Endothelial cell of hepatic sinusoid (primary cell): ENCODE data around the gene ZNF792.
"Not testable (repeated sequence)": the region's sequence is repeated elsewhere in the genome, so short reads cannot be mapped to it uniquely, and the experiment has no call there.

Experiments
- in situ Hi-C: cut with HindIII; loops from 2 replicates; pipeline ENCODE4 v1.10.0; 2017; ENCODE audit warnings: low sequenced_read_pairs

The ZNF792 gene

DNA sequence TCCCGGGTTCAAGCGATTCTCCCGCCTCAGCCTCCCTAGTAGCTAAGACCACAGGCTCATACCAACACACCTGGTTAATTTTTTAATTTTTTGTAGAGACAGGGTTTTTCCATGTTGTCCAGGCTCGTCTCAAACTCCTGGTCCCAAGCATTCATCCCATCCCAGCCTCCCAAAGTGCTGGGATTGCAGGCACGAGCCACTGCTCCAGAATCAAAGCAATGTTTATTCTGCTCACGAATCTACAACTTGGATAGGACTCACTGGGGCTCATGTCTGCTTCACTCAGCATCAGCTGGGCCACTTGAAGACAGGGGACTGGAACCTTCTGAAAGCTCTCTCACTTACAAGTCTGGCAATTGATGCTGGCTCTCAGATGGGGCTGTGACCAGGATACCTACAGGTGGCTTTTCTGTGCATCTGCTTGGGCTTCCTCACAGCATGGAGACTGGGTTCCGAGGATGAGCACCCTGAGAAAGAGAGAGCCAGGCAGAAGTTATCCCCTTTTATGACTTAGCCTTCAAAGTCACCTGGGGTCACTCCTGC is 8.2 kb upstream of the ZNF792 start:
- in situ Hi-C loops, result loop anchor here (5.0 to 10.0 kb wide), 2 partner anchors 50 to 143 kb away; partner anchors contain the start of gene FXYD3

DNA sequence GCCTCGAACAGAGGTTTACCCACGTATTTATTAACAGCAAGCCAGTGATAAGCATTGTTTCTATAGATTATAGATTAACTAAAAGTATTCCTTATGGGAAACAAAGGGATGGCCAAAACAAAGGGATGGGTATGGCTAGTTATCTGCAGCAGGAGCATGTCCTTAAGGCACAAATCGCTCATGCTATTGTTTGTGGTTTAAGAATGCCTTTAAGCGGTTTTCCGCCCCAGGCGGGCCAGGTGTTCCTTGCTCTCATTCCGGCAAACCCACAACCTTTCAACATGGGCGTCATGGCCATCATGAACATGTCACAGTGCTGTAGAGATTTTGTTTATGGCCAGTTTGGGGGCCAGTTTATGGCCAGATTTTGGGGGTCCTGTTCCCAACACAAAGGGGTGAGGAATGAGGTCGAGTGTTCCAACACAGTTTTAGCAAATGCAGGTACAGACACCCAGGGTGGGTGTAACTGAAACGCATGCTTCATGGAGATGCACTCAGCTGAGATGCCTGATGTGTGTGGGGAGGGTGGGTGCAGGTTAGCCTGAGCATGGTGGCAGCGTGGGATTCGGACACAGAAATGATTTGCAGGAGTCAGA is 6.3 kb upstream of the ZNF792 start:
- in situ Hi-C loops, result loop anchor here (5.0 to 10.0 kb wide), 2 partner anchors 52 to 145 kb away; partner anchors contain the start of gene FXYD3

DNA sequence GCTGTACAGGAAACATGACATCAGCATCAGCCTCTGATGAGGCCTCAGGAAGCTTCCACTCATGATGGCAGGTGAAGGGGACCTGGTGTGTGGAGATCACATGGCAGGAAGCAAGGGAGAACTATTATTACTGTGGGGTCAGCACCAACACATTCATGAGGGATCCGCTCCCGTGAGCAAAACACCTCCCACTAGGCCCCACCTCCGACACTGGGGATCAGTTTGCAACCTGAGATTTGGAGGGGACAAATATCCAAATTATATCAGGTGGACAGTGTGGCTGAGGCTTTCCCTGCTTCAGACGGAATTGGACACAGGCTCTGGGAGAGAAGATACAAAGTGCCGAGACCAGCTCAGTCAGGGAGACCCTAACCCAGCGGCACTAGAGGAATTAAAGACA is 5.7 kb upstream of the ZNF792 start:
- in situ Hi-C loops, result loop anchor here (5.0 to 10.0 kb wide), 2 partner anchors 53 to 145 kb away; partner anchors contain the start of gene FXYD3

DNA sequence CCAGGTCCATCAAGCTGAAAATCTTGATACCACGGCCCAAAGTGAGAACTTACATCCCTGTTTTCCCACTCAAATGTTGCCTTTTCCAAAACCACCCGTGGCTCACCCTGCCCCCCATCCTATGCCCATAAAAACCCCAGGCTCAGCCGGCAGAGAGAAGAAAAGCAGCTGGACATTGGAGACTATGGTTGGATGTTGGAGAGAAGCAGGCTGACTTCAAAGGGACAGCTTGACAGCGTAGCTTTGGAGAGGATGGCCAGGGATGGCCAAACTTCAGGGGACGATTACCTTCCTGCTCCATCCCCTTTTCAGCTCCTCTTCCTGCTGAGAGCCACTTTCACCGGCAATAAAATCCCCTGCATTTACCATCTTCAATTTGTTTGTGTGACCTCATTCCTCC is 3.5 kb upstream of the ZNF792 start:
- in situ Hi-C loops, result no loop called here

DNA sequence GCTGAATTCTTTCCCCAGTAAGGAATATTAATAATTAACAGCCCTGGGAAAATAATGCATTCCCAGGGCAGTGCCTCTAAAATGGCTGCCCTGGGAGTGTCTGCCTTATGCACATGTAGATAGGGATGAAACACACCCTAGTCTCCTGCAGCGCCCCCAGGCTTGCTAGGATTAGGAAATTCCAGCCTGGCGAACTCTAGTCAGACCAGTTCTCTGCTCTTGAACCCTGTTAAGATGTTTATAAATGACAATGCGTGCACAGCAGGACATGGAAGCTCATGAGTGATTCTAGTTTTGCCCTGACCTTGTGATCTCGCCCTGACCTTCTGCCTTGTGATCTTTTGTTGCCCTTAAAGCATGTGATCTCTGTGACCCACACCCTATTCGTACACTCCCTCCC is 1.5 kb upstream of the ZNF792 start:
- in situ Hi-C loops, result not testable (repeated sequence)

DNA sequence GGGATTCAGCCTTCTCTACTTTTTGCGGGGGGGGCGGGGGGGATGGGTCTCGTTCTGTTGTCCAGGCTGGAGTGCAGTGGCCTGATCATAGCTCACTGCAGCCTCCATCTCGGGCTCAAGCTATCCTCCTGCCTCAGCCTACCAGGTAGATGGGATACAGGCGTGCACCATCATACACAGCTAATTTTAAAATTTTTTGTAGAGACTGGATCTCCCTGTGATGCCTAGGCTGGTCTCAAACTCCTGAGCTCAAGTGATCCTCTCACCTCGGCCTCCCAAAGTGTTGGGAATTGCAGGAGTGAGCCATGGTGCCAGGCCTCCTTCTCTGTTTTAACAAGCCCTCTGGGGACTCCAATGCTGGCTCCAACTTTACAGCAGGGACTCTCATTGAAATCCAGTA is 569 bp upstream of the ZNF792 start:
- in situ Hi-C loops, result no loop called here

DNA sequence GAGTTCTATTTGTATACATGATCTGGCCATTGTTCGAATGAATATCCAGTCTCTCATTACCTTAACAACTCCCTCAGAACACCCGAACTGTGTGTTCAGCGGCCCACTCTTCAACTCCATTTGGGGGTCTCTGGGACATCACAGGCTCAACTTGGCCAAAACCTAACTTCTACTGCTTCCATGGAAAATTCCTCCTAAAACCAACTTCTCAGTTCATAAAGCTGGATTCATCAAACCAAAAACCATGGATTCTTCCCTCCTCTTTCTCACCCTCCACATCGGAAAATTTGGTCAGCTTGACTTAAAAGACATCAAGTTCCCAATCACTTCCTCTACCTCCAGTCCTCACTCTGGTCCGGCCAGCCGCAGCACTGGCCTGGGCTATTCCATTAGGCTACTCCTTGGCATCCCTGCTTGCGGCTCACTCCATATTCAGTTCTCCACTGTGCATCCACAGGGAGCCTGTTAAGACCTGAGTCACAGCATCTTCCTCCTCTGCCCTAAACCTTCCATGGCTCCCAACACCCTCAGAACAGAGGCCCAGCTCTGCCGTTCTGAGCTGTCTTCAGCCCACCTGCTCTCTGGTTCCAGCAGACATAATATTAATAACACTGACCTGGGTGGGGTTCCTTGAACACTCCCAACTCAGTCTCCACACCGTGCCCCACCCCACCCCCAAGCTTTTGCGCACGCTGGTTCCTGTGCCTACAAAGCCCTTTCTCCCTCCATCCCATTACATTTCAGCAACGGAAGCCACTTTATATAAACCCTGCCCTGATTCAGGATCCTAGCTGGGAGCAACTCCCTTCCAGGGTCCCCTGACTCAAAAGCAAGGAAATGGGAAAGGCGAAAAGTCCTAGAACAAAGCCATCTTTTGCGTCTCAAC is 1.1 kb downstream of the ZNF792 start:
- in situ Hi-C loops, result no loop called here

DNA sequence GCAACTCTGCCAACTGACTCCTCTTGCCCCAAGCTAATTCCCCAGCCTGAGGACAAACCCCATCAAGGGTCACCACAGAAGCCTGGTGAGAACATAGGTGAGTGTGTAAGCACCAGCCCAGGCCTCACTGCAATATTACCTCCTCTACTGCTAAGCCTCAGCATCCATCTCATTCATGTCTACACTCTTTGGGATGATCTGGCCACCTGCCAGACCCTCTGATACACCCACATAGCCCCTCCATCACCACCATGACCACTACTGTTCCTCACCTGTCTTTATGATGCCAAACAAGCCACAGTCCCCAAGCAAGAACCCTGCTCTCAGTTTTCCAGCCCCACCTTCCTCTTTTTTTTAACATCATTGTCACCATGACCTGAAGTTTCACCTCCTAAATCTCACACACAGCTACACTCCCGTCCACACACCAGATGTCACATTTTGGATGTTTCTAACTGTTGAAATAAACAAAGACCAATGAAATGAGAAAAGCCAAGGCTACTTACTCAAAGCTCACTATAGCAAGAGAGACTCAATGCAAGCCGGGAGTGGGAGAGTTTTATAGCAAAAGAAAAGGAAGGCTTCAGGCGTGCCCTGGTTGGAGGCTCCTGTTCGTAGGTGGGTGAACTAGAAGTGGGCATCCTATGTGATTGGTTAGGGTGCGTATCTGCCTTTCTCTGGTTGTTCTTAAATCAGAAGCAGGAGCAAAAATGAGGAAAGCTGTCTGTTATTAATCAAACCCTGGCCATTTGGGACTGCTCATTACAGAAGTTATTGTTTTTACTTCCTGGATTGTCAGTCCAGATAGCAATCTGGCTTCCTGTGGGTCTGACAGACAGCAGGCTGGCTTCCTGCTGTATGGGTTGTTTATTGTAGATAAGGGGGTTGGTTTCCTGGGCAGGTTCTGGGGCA is 2.0 kb downstream of the ZNF792 start:
- in situ Hi-C loops, result no loop called here

DNA sequence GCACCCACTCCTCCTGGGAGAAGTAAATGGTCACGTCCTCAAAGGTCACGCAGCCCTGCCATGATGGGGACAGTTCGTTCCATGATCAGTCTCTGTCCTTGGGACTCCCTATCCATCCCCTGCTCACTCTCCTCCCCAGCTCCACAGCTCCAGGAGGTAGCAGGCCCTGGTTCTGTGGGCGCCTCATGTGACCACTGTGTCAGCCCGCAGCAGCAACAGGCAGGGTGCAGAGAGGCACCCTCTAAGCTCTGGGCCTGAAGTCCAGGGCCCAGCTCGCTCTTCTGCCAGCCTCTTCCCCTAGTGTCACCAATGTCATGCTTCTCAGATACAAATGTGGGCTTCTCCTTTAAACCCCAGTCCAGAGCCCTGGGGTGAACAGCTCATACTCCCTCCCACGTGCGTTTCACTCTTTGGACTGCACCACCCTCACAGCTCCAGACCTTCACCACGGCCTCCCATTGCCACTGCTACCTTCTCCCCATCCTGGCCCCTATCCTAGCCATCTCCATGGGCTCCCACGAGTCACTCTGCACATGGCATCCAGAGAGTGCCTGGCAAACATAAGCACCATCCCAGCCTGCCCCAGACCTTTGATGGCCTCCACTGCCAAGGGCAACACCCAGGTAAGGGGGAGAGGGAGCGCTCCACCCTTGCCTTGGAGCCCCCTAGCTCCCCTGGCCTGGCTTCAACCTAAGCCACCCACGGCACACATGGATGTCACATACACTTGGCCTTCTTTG is 2.9 kb downstream of the ZNF792 start:
- in situ Hi-C loops, result no loop called here

DNA sequence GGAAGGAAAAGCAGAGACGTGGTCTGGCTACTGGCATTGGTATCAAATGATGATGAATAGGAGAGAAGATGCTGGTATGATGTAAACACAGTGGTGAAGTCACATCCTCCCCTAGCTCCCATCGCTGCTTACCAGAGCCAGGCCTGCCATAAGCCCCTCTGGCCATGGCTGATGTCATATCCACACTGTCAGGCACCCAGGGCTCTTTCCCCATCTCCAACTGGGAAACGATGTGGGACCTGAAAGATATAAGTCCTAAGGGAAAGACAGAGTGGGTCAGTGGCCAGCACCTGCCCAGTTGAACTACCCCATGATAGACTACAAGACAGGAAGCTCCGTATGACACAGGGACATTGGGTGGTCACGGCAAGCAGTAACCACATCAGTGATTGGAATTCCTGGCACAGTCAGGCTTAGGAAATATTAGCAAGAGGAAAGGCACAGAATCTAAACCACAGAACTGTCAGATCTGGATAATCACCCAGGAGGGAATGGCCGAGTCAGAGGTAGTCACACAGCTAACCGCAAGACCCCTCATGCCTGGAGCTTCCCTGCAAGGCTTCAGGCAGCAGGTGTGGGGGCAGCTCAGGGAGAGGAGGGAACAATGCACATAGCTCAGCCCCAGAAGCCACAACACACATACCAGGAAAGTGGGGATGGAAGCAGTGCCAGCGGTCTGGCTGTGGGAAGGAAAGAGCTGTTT is 3.8 kb downstream of the ZNF792 start:
- in situ Hi-C loops, result no loop called here

DNA sequence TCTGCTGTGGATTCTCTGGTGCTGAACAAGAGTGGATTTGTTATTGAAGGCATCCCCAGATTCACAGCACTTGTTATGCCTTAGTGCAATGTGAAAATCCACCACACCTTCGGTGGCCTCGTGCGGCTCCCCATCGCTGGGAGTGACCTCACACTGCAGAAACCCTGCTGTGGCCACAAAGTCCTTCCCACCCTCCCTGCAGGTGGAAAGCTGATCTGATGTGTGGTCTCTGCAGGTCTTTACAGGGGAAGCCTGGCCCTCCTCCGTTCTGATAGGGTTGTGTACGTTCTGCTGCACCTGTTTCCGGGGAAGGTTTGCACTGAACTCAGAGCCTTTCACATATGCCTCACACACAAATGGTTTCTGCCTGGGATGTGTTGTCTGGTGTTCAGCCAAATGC is 5.0 kb downstream of the ZNF792 start:
- in situ Hi-C loops, result no loop called here

DNA sequence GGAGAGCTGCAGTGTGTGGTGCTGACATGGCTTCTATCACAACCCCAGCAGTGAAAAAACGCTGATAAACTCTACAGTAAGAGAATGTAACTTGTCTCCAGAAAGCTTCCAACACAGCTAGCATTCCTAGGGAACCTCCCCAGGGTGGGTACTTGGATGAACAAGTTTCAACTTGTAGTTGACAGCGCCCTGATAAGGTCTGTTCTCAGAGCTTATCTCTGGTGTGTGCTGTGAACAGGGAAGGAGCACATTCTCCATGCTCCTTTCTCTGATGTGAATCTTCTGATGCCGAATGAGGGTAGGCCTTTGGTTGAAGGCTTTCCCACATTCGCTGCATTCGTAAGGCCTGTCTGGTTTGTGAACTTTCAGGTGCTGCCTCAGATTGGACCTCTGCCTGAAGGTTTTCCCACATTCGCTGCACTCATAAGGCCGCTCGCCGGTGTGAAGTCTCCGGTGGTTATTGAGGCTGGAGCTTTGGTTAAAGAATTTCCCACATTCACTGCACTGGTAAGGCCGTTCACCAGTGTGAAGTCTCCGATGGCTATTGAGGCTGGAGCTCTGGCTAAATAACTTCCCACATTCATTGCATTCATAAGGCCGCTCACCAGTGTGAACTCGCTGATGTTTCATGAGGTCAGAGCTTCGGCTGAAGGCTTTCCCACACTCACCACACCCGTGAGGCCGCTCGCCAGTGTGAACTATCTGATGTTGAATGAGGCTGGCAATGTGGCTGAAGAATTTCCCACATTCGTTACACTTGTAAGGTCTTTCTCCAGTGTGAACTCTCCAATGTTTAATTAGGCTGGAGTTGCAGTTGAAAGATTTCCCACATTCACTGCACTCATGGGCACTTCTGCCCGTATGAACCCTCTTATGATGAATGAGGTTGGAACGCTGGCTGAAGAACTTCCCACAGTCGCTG is 5.9 kb downstream of the ZNF792 start:
- in situ Hi-C loops, result no loop called here

DNA sequence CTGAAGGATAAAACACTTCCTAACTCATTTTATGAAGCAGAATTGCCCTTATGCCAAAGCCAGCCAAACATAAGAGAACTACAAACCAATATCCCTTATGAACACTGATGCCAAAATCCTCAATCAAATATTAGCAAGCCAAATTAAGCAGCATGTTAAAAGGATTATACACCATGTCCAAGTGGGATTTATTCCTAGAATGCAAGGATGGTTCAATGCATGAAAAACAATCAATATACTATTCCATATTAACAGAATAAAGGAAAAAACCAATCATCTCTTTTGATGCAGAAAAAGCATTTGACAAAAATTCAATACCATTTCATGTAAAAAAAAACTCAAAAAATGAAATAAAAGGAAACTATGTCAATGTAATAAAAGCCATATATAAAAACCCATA is 10.9 kb downstream of the ZNF792 start:
- in situ Hi-C loops, result no loop called here

DNA sequence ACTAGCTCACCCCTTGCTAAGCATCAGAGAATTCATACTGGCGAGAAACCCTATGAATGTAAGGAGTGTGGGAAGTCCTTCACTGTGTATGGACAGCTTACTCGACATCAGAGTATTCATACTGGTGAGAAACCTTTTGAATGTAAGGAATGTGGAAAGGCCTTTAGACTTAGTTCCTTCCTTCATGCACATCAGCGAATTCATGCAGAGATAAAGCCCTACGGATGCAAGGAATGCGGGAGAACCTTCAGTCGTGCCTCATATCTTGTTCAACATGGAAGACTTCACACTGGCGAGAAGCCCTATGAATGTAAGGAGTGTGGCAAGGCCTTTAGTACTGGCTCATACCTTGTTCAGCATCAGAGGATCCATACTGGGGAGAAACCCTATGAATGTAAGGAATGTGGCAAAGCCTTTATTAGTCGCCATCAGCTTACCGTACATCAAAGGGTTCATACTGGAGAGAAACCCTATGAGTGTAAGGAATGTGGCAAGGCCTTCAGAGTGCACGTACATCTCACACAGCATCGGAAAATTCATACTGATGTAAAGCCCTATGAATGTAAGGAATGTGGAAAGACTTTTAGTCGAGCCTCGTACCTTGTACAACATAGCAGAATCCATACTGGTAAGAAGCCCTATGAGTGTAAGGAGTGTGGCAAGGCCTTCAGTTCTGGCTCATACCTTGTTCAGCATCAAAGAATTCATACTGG is 20.0 kb downstream of the ZNF792 start:
- in situ Hi-C loops, result no loop called here

DNA sequence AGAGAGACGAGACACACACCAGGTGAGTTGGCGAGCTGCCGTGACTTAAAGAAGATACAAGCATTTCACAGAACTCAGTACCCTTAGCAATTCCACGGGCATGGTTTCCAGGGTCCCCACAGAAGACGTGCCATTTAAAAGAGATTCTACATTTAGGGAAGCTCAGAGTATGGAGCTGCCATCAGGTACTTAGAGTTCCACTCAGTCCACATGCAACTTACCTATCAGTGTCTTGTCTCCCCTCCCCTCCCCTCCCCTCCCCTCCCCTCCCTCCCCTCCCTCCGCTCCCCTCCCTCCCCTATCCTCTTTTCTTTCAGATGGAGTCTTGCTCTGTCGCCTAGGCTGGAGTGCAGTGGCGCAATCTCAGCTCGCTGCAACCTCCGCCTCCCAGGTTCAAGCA is 25.1 kb downstream of the ZNF792 start:
- in situ Hi-C loops, result no loop called here

DNA sequence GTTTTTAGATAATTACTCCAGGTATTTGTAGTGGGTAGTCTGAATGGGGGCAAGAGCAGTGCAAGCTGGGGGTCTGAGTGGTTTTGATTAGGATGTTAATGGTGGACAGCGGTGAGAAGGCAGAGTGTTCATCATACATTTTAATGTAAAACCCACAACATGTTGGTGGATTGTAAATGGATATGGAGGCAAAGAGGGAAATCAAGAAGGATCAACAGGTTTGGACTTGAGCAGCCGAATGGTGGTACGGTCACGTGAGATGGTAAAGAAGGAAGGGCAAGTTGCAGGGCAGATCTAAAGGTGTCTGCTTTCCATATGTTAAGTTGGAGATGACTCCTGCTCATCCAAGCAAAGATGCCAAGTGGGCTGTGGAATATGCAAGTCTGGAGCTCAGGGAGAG is 27.8 kb downstream of the ZNF792 start:
- in situ Hi-C loops, result no loop called here

DNA sequence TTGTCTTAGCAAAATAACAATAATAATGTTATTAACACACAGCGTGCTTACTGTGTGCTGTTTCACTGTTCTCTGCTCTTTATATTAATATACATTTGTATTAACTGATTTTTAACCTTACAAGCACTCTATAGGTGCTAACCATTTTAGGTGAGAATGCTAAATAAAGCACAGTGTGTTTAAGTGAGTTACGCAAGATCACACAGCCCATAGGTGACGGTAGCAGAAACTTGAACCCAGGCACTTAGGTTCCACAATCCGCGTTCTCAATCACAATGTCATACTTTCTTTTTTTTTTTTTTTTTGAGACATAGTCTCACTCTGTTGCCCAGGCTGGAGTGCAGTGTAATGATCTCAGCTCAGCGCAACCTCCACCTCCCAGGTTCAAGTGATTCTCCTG is 31.5 kb downstream of the ZNF792 start:
- in situ Hi-C loops, result no loop called here
